ENCODE results near the gene SCRG1.

Gene SCRG1

DNA sequence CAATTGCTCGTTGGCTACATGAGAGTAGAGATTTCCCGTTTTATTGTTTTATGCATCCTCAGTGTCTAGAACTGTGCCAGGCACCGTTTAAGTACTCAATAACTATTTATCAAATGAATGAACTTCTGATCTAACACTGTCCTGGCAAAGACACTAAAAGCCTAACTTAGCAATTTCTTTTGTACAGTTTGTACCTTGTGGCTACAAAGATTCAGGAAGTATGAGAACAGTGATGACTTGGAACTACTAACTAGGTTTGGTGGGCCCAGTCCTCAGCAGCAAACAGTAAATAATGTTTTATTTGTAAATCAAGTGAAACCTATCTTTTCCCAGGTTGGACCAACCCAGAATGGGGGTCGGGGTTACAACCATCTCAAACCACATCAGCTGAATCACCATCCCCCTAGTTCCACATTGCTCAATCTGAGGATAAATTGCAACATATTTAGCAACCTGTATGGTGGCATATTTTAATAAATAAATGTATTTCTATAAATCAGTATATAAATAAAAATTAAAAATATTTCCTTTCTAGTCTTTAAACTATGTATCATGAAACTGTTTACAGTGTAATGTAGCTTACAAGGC lies 12.3 kb upstream of the SCRG1 start:
- DNase-seq (ENCODE audit: low spot score) = no peak

DNA sequence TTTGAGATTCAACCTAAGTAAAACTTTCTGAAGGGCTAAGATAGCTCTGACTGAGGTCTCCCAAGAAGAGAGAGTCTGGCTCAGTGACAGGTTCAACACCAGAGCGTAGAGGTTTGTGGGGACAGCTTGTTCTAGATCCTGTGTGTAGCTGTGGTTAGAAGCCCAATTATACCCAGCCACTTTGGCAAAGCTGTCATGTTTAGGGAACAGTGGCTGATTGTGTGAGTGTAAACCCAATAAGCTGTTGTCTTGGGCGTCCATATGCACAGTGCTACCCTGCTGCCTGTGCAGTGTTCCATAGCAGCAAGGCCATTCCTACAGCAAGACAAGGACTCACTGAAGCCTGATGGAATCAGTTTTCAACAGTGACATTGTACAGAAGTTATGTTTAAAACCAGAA lies 11.2 kb upstream of the SCRG1 start:
- DNase-seq (ENCODE audit: low spot score) = no peak

DNA sequence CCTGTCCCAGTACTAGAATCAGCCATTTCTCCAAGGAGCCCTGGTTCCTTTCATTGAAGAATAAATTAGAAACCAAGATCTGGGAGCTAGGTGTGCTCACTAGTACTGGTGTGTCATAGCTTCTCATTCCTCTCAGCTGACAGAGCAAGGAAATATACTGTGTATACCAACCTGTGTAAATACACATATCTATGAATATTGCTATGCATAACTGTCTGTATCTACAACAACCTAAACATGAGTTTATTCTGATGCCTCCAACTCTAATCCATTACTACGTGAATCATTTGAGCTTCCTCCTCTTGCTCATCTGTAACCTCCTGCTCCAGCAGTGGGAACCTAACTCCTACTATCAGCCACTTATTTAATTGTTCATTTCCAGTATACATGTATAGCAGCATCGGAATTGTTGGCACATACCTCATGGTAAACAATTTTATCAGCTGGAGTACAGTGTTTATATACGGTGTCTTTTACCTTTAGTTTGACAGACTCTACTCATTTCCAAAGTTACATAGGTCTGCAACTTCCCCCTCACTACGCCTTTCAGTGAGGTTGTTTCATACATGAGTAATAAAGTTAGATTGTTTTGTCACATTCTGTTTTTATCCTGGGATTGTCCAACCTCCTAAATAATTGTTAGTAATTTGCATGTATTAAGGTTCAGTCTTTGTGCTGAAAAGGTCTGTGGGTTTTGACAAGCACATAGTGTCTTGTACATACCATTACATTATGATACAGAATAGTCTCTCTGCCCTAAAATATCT lies 7.1 kb upstream of the SCRG1 start:
- no peak for DNase-seq (ENCODE audit: low spot score)

DNA sequence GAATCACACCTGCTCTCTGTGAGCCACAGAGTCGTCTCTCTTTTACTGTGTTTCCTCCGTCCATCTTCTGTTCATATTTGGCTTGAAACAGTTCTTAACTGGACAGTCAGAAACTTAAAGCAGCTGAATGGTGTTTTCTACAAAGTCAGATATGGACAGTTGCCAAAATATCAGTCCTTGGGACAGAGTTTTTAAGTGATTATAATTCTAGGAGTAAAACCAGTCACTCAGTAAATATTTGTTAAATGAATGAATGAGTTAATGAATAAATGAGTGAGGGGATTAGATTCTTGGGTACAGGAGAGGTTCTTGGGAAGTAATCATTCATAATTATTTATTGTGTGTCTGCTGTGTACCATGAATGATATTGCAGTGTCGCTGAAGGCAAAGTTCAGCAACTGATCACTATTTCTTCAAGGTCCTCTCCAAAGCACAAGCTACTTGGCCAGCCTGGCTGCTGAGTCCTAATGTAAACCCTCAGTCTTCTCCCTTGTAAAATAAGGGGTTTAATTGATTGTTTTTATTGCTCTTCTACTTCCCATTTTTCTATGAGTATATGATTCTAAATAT lies 5.5 kb upstream of the SCRG1 start:
- no peak for DNase-seq (ENCODE audit: low spot score)

DNA sequence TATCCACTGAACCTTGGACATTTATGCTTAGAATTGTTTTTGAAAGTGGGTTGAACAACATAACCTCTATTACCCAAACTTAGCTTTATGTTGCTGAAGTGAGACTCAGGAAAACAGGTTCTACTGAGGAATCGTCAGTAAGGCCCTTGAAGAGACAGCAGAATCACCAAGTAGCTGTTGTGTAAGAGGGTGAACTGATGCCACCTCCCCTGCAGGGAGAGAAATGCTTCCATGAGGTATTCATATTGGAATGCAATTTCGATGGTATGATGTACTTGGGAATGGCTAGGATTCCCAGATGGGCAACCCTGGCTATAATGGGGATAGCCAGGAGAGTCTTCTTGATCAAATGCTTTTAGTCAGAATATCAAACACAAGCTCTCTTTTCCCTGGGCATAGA lies 4.1 kb upstream of the SCRG1 start:
- no peak for DNase-seq (ENCODE audit: low spot score)

DNA sequence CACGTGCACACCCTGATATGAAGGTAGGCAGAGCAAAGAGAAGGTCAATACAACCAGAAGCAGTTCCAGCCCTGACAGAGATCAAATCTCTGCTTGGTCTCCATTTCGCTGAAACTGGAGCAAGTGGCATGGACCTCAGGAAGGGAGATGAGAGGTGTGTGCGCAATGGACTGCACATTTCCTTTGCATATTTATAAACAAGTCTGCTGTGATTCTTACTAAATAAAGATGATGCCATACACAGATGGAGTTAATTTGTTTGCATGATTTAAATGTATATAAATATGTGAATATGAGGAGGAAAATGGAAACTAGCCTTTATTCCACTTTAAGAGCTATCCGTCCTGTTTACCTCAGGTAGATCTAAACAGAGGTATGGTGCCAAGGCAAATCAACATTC lies 2.1 kb upstream of the SCRG1 start:
- no peak for DNase-seq (ENCODE audit: low spot score)

DNA sequence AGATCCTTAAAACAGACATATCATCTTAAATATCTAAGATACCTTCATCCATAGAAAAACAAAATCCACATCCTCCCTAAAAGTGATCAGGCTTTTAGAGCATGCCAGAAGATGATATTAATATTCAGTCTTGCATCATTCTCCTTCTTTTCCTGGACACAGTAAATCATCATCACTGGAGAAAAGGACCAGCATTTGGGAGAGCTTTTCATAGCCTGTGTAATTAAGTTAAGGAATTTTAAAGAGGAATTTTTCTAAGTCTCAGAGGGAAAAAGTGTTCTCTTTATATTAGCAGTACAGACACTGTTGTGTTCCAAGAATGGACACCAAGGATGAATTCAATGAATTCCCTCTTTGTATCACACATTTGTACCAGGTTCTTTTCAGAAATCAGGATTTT lies 696 bp downstream of the SCRG1 start:
- no peak for DNase-seq (ENCODE audit: low spot score)

DNA sequence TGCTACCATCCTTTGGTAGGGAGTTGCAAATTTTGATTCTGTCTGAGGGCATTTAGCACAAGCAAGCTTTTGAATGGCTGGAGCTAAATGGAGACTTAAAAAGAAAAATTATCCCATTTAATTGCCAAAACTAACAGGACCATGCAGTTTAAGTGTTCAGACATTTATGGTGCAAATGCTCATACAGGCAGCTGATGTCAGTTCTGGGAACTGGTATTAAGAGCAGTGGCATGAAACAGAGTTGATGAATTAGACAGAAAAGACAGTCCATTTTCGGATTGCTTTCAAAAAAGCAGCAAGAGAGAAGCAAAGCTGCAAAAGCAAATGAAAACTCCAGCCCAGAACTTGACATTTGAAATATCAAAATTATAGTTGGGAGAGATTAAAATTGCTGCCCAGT lies 1.3 kb downstream of the SCRG1 start:
- DNase-seq (ENCODE audit: low spot score) = no peak

DNA sequence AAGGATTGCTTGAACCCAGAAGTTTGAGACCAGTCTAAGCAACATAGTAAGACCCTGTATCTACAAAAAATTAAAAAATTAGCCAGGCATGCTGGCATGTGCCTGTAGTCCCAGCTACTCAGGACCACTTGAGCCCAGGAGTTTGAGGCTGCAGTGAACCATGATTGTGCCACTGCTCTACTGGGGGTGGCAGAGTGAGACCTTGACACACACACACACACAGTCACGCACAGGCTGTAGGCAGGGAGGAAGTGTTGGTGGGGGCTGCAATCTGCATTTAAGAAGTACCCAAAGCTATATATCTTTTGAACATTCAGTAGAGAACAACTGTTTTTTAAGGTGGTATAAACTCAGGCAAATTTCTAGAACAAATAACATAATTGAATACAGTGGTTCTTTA lies 7.2 kb downstream of the SCRG1 start:
- DNase-seq (ENCODE audit: low spot score) = no peak

DNA sequence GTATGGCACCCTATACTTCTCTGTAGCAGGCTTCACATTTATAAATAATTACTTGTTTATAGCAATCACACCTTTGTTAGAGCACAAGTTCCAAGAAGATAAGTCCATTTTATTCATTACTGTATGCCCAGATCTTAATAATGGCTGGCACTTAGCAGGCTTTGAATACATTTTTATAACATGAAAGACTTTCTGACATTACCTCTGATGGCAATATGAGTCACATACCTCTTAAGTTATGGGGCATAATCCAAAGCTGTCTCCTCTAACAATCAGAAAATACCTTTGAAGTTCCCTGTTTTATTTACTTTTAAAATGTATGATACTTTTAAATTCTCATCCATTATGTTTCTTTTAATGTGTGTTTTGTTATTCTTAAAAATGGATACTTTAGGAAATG lies 12.2 kb downstream of the SCRG1 start:
- DNase-seq (ENCODE audit: low spot score) = no peak

DNA sequence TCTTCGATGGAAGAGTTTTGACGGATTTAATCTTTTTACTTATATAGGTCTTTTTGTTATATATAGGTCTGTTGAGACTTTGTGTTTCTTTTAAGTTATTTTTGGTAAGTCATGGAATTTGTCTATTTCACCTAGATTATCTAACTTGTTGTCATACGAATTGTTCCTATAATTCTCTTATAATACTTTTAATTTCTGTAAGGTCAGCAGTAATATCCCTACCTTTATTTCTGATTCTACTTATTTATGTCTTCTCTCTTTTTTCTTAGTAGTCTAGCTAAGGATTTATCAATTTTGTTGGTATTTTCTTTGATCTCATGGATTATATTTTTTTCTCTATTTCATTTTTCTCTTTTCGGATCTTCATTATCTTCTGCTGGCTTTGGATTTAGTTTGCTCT lies 16.6 kb downstream of the SCRG1 start:
- DNase-seq (ENCODE audit: low spot score) = no peak

DNA sequence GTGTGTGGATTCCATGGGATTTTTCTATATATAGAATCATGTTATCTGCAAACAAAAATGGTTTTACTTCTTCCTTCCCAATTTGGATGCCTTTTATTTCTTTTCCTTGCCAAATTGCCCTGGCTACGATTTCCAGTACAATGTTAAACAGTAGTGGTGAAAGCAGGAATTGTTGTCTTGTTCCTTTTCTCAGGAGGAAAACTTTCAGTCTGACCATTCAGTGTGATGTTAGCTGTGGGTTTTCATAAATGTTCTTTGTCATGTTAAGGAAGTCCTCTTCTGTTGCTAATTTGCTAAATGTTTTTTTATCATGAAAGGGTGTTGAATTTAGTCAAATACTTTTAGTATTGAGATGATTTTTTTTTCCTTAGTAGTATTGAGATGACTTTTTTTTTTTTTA lies 17.3 kb downstream of the SCRG1 start:
- no peak for DNase-seq (ENCODE audit: low spot score)

DNA sequence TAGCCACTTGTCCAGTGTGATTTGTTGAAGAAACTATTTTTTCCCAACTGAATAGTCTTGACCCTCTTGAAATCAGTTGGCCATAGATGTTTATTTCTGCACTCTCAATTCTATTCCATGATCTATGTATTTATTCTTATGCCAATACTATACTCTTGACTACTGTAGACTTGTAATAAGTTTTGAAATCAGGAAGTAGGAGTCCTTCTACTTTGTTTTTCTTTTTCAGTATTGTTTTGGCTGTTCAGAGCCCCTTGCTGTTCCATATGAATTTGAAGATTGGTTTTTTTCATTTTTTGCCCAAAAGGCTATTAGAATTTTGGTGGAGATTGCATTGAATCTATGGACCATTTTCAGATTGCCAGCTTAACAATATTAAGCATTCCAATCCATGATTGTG lies 17.9 kb downstream of the SCRG1 start:
- no peak for DNase-seq (ENCODE audit: low spot score)

DNA sequence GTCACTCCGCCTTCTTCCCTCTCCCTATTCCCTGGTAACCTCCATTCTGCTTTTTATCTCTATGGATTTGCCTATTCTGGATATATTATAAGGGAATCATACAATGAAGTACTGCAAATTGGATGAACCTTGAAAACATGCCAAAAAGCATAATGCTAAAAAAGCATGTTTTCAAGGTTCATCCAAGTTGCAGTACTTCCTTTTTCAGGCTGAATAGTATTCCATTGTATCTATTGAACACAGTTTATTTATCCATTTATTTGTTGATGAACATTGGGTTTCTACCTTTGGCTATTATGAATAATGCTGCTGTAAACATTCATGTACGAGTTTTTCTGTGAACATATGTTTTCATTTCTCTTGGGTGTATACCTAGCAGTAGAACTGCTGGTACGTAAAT lies 19.0 kb downstream of the SCRG1 start:
- DNase-seq (ENCODE audit: low spot score) = no peak

DNA sequence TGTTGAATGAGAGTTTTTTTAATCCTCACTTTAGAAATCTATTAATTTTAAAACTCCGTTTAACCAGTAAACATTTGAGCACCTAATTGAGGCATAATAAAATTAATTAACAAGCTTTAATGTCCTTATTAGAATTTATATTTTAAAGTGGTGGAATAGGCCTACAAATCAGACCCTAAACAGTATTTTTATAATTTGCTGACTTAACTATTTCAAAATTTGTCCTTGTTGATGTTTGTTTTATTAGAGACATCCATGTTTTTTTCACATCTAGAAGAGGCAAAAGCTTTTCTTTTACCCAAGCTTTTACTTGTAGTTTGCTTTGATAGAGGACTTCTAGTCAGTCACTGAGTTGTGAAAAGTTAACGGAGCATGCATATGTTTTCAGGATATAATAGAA lies 24.3 kb downstream of the SCRG1 start:
- DNase-seq (ENCODE audit: low spot score) = no peak

DNA sequence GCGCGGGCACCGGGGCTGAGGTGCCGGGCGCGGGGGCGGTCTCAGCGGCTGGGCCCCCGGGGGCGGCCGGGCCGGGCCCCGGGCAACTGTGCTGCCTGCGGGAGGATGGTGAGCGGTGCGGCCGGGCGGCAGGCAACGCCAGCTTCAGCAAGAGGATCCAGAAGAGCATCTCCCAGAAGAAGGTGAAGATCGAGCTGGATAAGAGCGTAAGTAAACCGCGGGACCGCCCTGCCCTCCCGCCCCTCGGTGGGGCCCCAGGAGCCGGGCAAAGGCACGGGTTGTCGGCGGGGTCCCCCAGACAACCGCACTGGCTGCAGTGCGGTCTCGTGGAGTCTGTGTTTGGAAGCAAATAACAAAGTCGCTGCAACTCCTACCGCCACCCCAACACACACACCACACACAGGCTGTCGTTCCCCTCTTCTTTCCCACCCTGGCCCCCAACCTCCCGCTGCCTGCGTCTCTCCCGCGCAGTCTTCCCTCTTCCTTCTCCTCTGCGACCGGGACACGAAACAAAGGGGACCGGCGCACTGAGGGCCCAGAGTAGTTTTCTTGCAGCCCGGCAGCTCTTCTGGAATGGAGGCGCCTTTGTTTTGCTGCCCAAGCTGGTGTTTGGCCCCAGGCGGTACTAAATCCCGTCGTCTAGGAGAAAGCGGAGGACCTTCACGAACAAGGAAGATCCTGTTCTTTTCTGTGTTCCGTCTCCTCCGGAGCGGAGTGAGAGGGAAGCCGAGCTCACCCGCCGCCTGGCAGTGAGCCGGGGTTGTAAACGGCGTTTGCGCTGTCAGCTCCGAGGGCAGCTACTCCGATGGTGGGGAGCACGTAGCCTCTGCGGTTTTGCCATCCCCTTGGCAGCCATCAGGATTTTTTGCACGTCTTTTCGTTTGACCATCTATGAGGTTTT lies 27.4 kb downstream of the SCRG1 start:
- DNase-seq (ENCODE audit: low spot score) = peak; percentile 72

DNA sequence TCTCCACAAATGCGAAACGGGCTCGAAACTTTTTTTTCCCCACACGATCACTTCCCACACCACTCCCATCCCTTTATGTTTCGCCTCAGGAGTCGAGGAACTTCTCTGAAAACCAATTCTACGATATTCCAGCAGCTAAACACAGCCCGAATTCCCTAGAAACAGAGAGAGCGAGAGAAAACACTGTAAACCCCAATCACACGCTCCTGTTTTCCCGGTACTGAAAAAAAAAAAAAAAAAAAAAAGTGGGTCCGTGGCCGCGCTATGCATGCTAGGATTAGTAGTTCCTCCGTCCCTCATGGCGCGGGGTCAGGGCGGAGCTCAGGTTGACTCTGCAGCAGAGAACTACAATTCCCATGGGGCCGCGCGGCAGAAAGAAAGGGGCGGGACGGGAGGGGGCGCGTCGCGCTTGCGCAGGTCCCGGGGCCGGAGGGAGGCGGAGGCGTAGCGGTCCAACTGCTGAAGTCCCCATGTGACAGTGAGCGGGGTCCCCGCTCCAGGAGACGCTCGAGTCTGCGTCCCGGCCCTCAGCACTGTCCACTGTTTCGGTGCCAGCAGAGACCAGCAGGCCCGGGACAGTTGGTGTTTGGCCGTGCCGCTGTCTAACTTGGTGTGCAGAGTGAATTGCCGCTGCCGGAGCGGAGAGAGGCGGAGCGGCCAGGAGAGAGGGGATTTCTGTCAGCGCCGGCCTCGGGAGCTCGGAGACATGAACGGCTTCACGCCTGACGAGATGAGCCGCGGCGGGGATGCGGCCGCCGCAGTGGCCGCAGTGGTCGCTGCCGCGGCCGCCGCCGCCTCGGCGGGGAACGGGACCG lies 28.2 kb downstream of the SCRG1 start, which contains the start of gene SAP30:
TSS of gene SAP30 (plus strand) at position 478 of the 815 bp plus-strand sequence. CDS start at position 707, 229 bp downstream.
- peak; percentile 98 for DNase-seq (ENCODE audit: low spot score)

DNA sequence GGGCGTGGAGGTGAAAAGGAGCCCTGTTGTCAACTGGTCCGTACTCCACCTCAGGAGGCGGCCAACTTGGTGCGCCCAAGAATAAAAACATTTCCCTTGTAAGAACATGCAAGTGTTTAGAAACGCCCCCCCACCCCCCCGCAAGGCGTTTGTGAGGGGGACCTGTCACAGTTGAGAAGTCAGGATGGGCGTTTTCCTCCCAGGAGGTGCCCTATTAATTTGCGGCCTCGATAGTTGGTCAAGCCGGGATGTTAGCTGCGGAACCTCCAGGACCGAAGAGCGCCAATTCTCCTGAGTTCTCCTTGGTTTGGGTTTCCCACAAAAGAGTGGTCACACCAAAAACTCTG lies 28.8 kb downstream of the SCRG1 start:
- DNase-seq (ENCODE audit: low spot score) = no peak

DNA sequence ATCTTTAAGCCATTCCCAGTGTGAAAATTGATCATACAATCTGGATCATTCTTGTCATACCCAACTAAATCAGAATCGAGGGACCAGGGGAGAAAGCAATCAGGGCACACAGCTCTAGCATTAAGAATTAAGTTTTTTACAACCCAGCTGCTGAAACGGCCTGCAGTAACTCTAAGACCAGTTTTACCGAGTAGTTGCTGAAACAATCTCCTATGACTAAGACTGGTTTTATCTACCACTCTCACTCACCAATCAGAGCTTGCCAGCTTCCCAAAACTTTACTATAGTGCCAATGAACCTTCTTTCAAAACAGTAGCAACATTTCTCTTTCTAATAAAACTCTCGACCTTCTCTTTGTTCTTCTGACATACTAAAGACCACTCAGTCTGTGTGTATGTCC lies 31.0 kb downstream of the SCRG1 start:
- no peak for DNase-seq (ENCODE audit: low spot score)

DNA sequence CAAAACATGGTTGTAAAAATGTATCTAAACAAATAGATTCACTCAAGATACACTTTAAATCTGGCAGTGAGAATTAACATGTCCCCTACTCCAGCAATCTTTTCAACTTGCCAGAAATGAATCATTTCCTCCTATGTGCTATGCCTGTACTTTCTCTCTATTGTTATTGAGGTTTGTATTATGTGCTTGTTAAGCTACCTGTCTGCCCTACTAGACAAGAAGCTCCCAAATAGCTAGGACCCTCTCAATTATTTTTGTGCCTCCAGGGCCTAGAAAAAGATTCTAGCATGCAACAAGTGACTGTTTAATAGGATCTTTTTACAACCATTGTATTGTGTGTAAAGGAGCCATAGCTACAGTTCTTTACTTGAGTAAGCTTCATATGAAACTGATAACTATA lies 31.6 kb downstream of the SCRG1 start:
- DNase-seq (ENCODE audit: low spot score) = no peak

DNA sequence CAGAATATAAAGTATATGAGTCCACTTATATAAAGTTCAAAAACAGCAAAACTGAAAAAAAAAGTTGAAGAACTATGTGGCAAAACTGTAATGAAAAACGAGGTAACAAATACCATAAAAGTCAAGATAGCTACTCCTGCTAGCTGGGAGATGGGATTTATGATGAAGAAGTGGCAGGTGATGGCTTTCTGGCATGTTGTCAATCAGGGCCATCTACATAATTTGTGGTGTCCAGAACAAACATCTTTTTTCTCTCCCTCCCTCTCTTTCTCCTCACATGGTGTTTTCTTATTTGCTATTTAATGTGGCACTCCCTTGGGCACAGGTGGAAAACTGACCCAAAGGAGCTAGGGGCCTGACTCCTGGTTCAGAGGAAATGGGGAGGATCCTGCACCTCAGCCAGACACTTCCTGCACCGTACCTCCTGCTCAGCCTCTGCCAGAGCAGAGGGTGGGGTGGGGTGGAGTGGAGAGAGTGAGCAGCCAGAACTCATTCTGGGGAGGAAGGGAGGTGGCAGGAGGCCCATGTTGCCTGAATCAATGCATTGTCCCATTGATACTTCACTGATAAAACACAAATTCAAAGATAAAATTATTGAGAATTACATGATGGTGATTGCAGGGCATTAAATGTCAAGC lies 33.4 kb downstream of the SCRG1 start:
- DNase-seq (ENCODE audit: low spot score) = no peak
